HepG2 (cell line): ENCODE measurements around the gene PTRH2. TPM values are rescaled to one million over a fixed set of nuclear protein-coding genes. Genes with fewer than 3 reads are reported as not detected.

Experiments
- ATF2 ChIP-seq: sonication (generic); formaldehyde crosslinking; IDR thresholded peaks from 2 replicates; pipeline ENCODE4 v1.4.0; 2020; ENCODE audit warnings: missing genetic modification reagents
- CEBPG ChIP-seq: IDR thresholded peaks from 2 replicates; pipeline ENCODE4 v1.6.1; 2016
- EP300 ChIP-seq, 3 experiments: sonication (generic) in 1 of 3; formaldehyde crosslinking in 1 of 3; IDR thresholded peaks; 2 replicates each; pipeline versions ENCODE4 v1.5.1 to v1.6.1; 2011 to 2020; ENCODE audit warnings: low read depth in 2 of 3, low read length in 2 of 3, borderline replicate concordance in 1 of 3, improper control_type of control experiment in 1 of 3, mild to moderate bottlenecking in 1 of 3, missing genetic modification reagents in 1 of 3, moderate library complexity in 1 of 3
- FOXO1 ChIP-seq: sonication (generic); formaldehyde crosslinking; IDR thresholded peaks from 2 replicates; pipeline ENCODE4 v1.4.0; 2020; ENCODE audit warnings: missing genetic modification reagents
- FOXP1 ChIP-seq, 2 experiments: fragments of 450-650 bp in 1 of 2; IDR thresholded peaks; 2 replicates each; pipeline ENCODE4 v1.6.1; 2017 to 2018; ENCODE audit warnings: antibody characterized with exemption in 1 of 2
- GTF2F1 ChIP-seq: fragments of 150-350 bp; IDR thresholded peaks from 2 replicates; pipeline ENCODE4 v1.6.1; 2014; ENCODE audit warnings: low read length
- HDAC2 ChIP-seq: sonication (generic); formaldehyde crosslinking; IDR thresholded peaks from 2 replicates; pipeline ENCODE4 v1.4.0; 2020; ENCODE audit warnings: missing genetic modification reagents
- HHEX ChIP-seq: IDR thresholded peaks from 2 replicates; pipeline ENCODE4 v1.6.1; 2016; ENCODE audit warnings: control low read depth
- JDP2 ChIP-seq: sonication (generic); formaldehyde crosslinking; IDR thresholded peaks from 2 replicates; pipeline ENCODE4 v1.8.1; 2022; ENCODE audit warnings: missing genetic modification reagents, borderline replicate concordance
- LCORL ChIP-seq, 2 experiments: fragments of 450-650 bp in 1 of 2; sonication (generic) in 1 of 2; formaldehyde crosslinking in 1 of 2; IDR thresholded peaks; 2 replicates each; pipeline versions ENCODE4 v1.5.0 to v1.6.1; 2017 to 2020; ENCODE audit warnings: antibody characterized with exemption in 1 of 2, missing genetic modification reagents in 1 of 2
- MAZ ChIP-seq, 2 experiments: sonication (generic) in 1 of 2; formaldehyde crosslinking in 1 of 2; IDR thresholded peaks; 2 replicates each; pipeline versions ENCODE4 v1.5.0 to v1.6.1; 2012 to 2020; ENCODE audit warnings: low read depth in 2 of 2, mild to moderate bottlenecking in 2 of 2, borderline replicate concordance in 1 of 2, improper control_type of control experiment in 1 of 2, low read length in 1 of 2, missing genetic modification reagents in 1 of 2, moderate library complexity in 1 of 2
- MEIS2 ChIP-seq: sonication (generic); formaldehyde crosslinking; IDR thresholded peaks from 2 replicates; pipeline ENCODE4 v1.9.0; 2021; ENCODE audit warnings: mild to moderate bottlenecking, missing genetic modification reagents
- MIER3 ChIP-seq: IDR thresholded peaks from 2 replicates; pipeline ENCODE4 v1.6.1; 2016; ENCODE audit warnings: missing compliant biosample characterization, borderline replicate concordance
- MIXL1 ChIP-seq: IDR thresholded peaks from 2 replicates; pipeline ENCODE4 v1.6.1; 2016
- RCOR2 ChIP-seq: IDR thresholded peaks from 2 replicates; pipeline ENCODE4 v1.6.1; 2016; ENCODE audit warnings: missing biosample characterization, missing genetic modification reagents
- RXRA ChIP-seq: sonication (generic); formaldehyde crosslinking; IDR thresholded peaks from 2 replicates; pipeline ENCODE4 v1.5.1; 2020; ENCODE audit warnings: missing genetic modification reagents
- RXRB ChIP-seq: IDR thresholded peaks from 2 replicates; pipeline ENCODE4 v1.6.1; 2016; ENCODE audit warnings: borderline replicate concordance, missing genetic modification reagents, missing compliant biosample characterization
- SATB2 ChIP-seq: sonication (generic); formaldehyde crosslinking; IDR thresholded peaks from 2 replicates; pipeline ENCODE4 v1.5.0; 2020; ENCODE audit warnings: missing genetic modification reagents
- SIX1 ChIP-seq: sonication (generic); formaldehyde crosslinking; IDR thresholded peaks from 2 replicates; pipeline ENCODE4 v1.4.0; 2020; ENCODE audit warnings: missing genetic modification reagents, borderline replicate concordance
- TFE3 ChIP-seq: IDR thresholded peaks from 2 replicates; pipeline ENCODE4 v1.6.1; 2016
- TOPORS ChIP-seq: sonication (generic); formaldehyde crosslinking; IDR thresholded peaks from 2 replicates; pipeline ENCODE4 v1.8.0; 2023; ENCODE audit warnings: mild to moderate bottlenecking, missing genetic modification reagents
- ZBTB3 ChIP-seq: sonication (generic); formaldehyde crosslinking; IDR thresholded peaks from 2 replicates; pipeline ENCODE4 v1.4.0; 2020; ENCODE audit warnings: low read depth, mild to moderate bottlenecking, moderate library complexity, missing genetic modification reagents, borderline replicate concordance
- ZFAT ChIP-seq: sonication (generic); formaldehyde crosslinking; conservative IDR thresholded peaks from 2 replicates; pipeline ENCODE4 v1.8.1; 2023; ENCODE audit warnings: missing genetic modification reagents, inconsistent platforms
- ZFP90 ChIP-seq: sonication (generic); formaldehyde crosslinking; IDR thresholded peaks from 2 replicates; pipeline ENCODE4 v1.8.0; 2022; ENCODE audit warnings: missing genetic modification reagents, mild to moderate bottlenecking, inconsistent platforms, borderline replicate concordance
- ZNF136 ChIP-seq: sonication (generic); formaldehyde crosslinking; IDR thresholded peaks from 2 replicates; pipeline ENCODE4 v1.8.1; 2022; ENCODE audit warnings: low read depth, mild to moderate bottlenecking, moderate library complexity, missing genetic modification reagents
- ZNF331 ChIP-seq: sonication (generic); formaldehyde crosslinking; IDR thresholded peaks from 2 replicates; pipeline ENCODE4 v1.4.0; 2020; ENCODE audit warnings: missing genetic modification reagents
- ZNF337 ChIP-seq: sonication (generic); formaldehyde crosslinking; IDR thresholded peaks from 2 replicates; pipeline ENCODE4 v1.5.1; 2020; ENCODE audit warnings: missing genetic modification reagents, low read depth, mild to moderate bottlenecking, borderline replicate concordance
- ZNF772 ChIP-seq: sonication (generic); formaldehyde crosslinking; IDR thresholded peaks from 2 replicates; pipeline ENCODE4 v1.5.0; 2020; ENCODE audit warnings: mild to moderate bottlenecking, missing genetic modification reagents
- ZNF788 ChIP-seq: sonication (generic); formaldehyde crosslinking; IDR thresholded peaks from 2 replicates; pipeline ENCODE4 v1.5.0; 2020; ENCODE audit warnings: mild to moderate bottlenecking, missing genetic modification reagents, borderline replicate concordance
- ZNF878 ChIP-seq: sonication (generic); formaldehyde crosslinking; IDR thresholded peaks from 2 replicates; pipeline ENCODE4 v1.8.1; 2023; ENCODE audit warnings: mild to moderate bottlenecking, missing genetic modification reagents, moderate library complexity
- polyA plus RNA-seq, 8 experiments: library from polyadenylated mRNA; depleted of rRNA in 3 of 8; stranded (reverse) in 7 of 8; unstranded in 1 of 8; fragments of >200 nt; fragmentation: Illumina TruSeq in 4 of 8; extraction: Trizol in 4 of 8; gene quantifications; 2 replicates each; pipeline versions ENCODE4 v1.2.1 to v1.2.3, GENCODE V29; 2011 to 2016; ENCODE audit warnings: low read depth in 4 of 8, missing spikeins in 1 of 8, mixed read lengths in 1 of 8; ENCODE audit not compliant: insufficient read depth in 1 of 8
- total RNA-seq, 5 experiments: library from RNA; depleted of rRNA; stranded (reverse); fragments of >200 nt; fragmentation: Illumina TruSeq; extraction: Trizol; gene quantifications; 2 replicates each; pipeline ENCODE4 v1.2.3, GENCODE V29; 2016; ENCODE audit warnings: low read depth in 1 of 5

The PTRH2 gene
- total and polyA plus RNA-seq, 2 of the 13 experiments (the other 11 are each of a cell fraction or from before 2014, with no cell fraction given): 67.7 to 83.3 TPM

- TF ChIP-seq ZNF136 (CRISPR knock-in tag): no peak
- no peak for TF ChIP-seq MEIS2 (CRISPR knock-in tag)
- no peak for TF ChIP-seq ZFP90 (CRISPR knock-in tag)
- peak; percentile 99 for TF ChIP-seq CEBPG (CRISPR knock-in tag)
- no peak for TF ChIP-seq ZNF878 (CRISPR knock-in tag)
- TF ChIP-seq FOXP1 (IDR thresholded peaks at IDR 0.05): no peak
- TF ChIP-seq FOXP1 (CRISPR knock-in tag; IDR thresholded peaks at IDR 0.05): peak; percentile 96
- TF ChIP-seq TFE3: no peak
- no peak for TF ChIP-seq ZFAT (CRISPR knock-in tag)
- peak; percentile 86 for TF ChIP-seq RCOR2 (CRISPR knock-in tag)
- no peak for TF ChIP-seq ZNF772 (CRISPR knock-in tag)
- TF ChIP-seq SIX1 (CRISPR knock-in tag): 0 out of 2 replicates have a peak, but pooled peaks have one; percentile 19
- peak; percentile 35; the same call in 1 of the 2 replicates for TF ChIP-seq ATF2 (CRISPR knock-in tag)
- peak; percentile 30; the same call in 1 of the 2 replicates for TF ChIP-seq FOXO1 (CRISPR knock-in tag)
- TF ChIP-seq ZNF337: no peak
- TF ChIP-seq JDP2: no peak
- TF ChIP-seq GTF2F1: no peak
- TF ChIP-seq ZBTB3 (CRISPR knock-in tag): no peak
- no peak for TF ChIP-seq HHEX (CRISPR knock-in tag)
- peak; percentile 79 for TF ChIP-seq RXRB
- peak; percentile 98 for TF ChIP-seq LCORL (IDR thresholded peaks at IDR 0.05)
- peak; percentile 98 for TF ChIP-seq LCORL (CRISPR knock-in tag; IDR thresholded peaks at IDR 0.05)
- TF ChIP-seq SATB2: no peak
- TF ChIP-seq MAZ (IDR thresholded peaks at IDR 0.05; ENCODE audit: borderline replicate concordance, low read depth, low read length): no peak
- TF ChIP-seq MAZ (CRISPR knock-in tag; IDR thresholded peaks at IDR 0.05; ENCODE audit: low read depth): no peak
- no peak for TF ChIP-seq TOPORS
- TF ChIP-seq RXRA (CRISPR knock-in tag): no peak
- TF ChIP-seq ZNF331: 0 out of 2 replicates have a peak, but pooled peaks have one; percentile 47
- TF ChIP-seq MIER3 (CRISPR knock-in tag): peak; percentile 34; the same call in 1 of the 2 replicates
- no peak for TF ChIP-seq ZNF788
- TF ChIP-seq MIXL1: peak; percentile 44; the same call in 1 of the 2 replicates
- peak in 1 of 2 experiments; percentile 68; a peak in 2 of 4 replicates for TF ChIP-seq EP300 (IDR thresholded peaks at IDR 0.05; ENCODE audit: low read depth in 2 of 2, low read length in 2 of 2)
- no peak for TF ChIP-seq EP300 (CRISPR knock-in tag; IDR thresholded peaks at IDR 0.05; ENCODE audit: borderline replicate concordance)
- peak; percentile 75 for TF ChIP-seq HDAC2 (CRISPR knock-in tag)
Observed at GRCh38 chr17:59725691-59726090, 18.5 kb upstream of the PTRH2 start (continued).
